HEK293 (cell line): ENCODE measurements around the gene IL16.

Experiments used
- ZBTB21 ChIP-seq: fragments of 450-650 bp; formaldehyde crosslinking; IDR thresholded peaks from 2 replicates; pipeline ENCODE4 v1.5.1; 2017; ENCODE audit warnings: missing biosample characterization, missing genetic modification characterization
- ZNF423 ChIP-seq: fragments of 450-650 bp; formaldehyde crosslinking; IDR thresholded peaks from 2 replicates; pipeline ENCODE4 v1.5.1; 2016; ENCODE audit warnings: missing biosample characterization, missing genetic modification characterization
- ZNF585B ChIP-seq: fragments of 450-650 bp; formaldehyde crosslinking; IDR thresholded peaks from 2 replicates; pipeline ENCODE4 v1.5.1; 2016; ENCODE audit warnings: missing biosample characterization, missing genetic modification characterization
- ZNF610 ChIP-seq: fragments of 450-650 bp; formaldehyde crosslinking; IDR thresholded peaks from 2 replicates; pipeline ENCODE4 v1.5.1; 2016; ENCODE audit warnings: missing biosample characterization, missing genetic modification characterization, borderline replicate concordance
- ZNF777 ChIP-seq: fragments of 450-650 bp; formaldehyde crosslinking; IDR thresholded peaks from 2 replicates; pipeline ENCODE4 v1.5.1; 2017; ENCODE audit warnings: missing biosample characterization, missing genetic modification characterization, borderline replicate concordance
- TF ChIP-seq, protein P1 (sequence below): fragments of 450-650 bp; formaldehyde crosslinking; IDR thresholded peaks from 2 replicates; pipeline ENCODE4 v1.5.1; 2016; ENCODE audit warnings: missing biosample characterization, missing genetic modification characterization
- TF ChIP-seq, protein P2 (sequence below): fragments of 450-650 bp; formaldehyde crosslinking; IDR thresholded peaks from 2 replicates; pipeline ENCODE4 v1.5.1; 2016; ENCODE audit warnings: missing biosample characterization, missing genetic modification characterization

DNA sequence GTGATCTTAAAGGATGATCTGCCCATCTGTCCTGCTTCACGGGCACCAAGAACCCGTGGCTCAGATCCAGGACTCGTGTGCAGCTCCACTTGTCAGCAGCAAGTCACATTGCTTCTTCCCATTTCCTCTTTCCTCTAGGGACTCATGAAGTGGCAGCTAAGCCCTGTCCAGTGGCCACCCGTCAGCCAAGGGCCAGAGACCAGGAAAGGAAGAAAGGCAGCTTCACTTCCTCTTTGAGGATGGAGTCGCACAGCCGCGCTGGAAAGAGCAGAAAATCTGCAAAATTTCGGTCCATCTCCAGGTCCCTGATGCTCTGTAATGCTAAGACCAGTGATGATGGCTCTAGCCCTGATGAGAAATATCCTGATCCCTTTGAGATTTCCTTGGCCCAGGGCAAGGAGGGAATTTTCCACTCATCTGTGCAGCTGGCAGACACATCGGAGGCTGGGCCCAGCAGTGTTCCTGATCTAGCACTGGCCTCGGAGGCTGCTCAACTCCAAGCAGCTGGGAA, 28.5 kb downstream of the IL16 start:
- TF ChIP-seq ZNF777 (tag by site-specific recombination) (no peak), ZNF610 (tag by site-specific recombination) (no peak), ZNF585B (no peak), ZBTB21 (tag by site-specific recombination) (no peak), ZNF423 (tag by site-specific recombination) (no peak)
- TF ChIP-seq, protein P1, sequence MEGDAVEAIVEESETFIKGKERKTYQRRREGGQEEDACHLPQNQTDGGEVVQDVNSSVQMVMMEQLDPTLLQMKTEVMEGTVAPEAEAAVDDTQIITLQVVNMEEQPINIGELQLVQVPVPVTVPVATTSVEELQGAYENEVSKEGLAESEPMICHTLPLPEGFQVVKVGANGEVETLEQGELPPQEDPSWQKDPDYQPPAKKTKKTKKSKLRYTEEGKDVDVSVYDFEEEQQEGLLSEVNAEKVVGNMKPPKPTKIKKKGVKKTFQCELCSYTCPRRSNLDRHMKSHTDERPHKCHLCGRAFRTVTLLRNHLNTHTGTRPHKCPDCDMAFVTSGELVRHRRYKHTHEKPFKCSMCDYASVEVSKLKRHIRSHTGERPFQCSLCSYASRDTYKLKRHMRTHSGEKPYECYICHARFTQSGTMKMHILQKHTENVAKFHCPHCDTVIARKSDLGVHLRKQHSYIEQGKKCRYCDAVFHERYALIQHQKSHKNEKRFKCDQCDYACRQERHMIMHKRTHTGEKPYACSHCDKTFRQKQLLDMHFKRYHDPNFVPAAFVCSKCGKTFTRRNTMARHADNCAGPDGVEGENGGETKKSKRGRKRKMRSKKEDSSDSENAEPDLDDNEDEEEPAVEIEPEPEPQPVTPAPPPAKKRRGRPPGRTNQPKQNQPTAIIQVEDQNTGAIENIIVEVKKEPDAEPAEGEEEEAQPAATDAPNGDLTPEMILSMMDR (tag by site-specific recombination): no peak
- TF ChIP-seq, protein P2, sequence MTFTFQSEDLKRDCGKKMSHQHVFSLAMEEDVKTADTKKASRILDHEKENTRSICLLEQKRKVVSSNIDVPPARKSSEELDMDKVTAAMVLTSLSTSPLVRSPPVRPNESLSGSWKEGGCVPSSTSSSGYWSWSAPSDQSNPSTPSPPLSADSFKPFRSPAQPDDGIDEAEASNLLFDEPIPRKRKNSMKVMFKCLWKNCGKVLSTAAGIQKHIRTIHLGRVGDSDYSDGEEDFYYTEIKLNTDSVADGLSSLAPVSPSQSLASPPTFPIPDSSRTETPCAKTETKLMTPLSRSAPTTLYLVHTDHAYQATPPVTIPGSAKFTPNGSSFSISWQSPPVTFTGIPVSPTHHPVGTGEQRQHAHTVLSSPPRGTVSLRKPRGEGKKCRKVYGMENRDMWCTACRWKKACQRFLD (tag by site-specific recombination): no peak
